22Rv1 (cell line): ENCODE data around the gene CHD3.

Experiments used
- CTCF ChIP-seq: fragments of 450-650 bp; IDR thresholded peaks from 2 replicates; pipeline ENCODE4 v1.5.1; 2017; ENCODE audit warnings: mild to moderate bottlenecking
- ZFX ChIP-seq: fragments of 450-650 bp; IDR thresholded peaks from 2 replicates; pipeline ENCODE4 v1.6.1; 2017; ENCODE audit warnings: antibody characterized with exemption, borderline replicate concordance

DNA sequence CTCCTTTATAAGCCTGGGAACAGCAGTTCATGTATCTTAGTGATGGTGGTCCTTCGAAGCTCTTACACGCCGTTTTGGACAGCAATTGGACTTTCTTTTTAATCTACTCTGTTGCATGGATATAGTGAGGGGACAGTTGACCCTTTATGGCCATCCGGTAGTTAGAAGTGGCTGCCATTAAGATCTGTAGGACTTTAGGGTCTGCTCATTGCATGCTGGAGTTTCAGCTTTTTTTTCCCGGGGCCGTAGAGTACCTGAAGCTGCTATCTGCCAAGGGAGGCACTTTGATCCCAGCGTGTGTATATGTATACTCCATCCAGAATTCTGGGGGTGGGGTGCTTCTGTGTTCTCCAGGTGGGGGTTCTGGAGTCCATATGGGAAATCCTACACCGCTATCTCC, 29.6 kb upstream of the CHD3 start:
- TF ChIP-seq CTCF (no peak), ZFX (no peak)
